Right kidney (tissue), 1 donor: Measurements from ENCODE around the gene HMGN3.

Source experiments
- DNase-seq: peaks from one replicate; pipeline ENCODE4 v3.0.0-alpha.2; 2016

The HMGN3 gene

GRCh38 chr6:79236711-79237110 lies 2.2 kb upstream of the HMGN3 start:
- no peak for DNase-seq

DNA sequence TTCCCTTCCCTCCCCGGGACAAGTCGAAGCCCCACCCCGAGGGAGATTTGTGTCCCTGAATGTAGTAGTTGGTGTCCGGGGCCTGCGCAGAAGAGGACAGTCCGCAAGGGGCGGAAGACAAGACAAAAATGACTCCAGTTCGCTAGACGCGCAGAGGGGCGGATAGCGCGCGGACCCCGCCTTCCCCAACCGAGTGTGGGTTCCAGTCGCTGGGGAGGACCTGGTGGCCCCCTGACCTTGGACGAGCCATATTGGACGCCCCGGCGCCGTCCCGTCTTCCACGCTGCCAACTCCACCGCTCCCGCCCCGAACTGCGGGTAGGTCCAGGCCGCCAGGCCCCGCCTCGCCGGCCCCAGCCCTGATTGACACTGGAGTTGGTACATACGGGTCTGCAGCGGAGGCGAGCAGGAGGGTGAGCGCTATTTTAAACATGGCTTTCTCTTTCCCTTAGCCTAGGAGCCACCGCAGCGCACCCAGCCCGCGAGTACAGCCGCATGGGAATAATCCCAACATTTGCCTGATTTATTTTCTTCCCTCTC lies 802 bp downstream of the HMGN3 start:
- peak; percentile 95 for DNase-seq

DNA sequence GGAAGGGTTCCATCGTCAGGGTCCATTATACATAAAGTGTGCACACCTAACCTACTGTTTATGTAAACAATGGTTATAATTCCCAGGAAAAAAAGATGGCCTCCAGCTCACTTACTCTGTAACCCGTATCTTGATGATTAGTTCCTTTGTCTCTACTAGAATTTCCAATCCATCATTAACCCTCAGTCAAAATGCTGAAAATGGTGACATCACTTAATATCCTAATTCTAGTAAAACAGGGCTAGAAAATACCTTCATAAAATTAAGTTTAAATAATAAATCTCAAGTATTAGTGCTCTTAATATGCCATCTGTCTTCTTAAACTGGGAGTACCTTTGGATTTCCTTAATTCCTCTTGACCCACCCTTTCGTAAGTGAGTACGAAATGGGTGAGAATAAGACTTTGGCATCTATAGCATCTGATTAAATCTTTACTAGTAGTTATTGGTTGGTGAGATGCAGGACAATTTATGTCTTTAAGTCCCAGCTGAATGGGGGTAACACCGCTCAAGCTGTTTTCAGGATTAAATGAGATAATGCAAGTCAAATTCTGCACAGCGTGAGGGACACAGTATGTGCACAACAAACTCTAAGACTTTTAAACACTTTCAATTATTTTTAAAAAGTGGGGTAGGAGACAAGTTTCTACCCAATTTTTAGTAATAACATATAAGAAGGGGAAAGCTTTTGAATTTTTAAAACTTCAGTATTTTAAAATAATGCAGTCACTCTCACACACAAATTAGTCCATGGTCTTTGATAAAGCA lies 1.6 kb downstream of the HMGN3 start:
- no peak for DNase-seq

GRCh38 chr6:79231666-79232065 lies 2.8 kb downstream of the HMGN3 start:
- DNase-seq = no peak

GRCh38 chr6:79231101-79231500 lies 3.4 kb downstream of the HMGN3 start:
- no peak for DNase-seq

- DNase-seq = no peak
Observed at GRCh38 chr6:79230149-79230548, 4.3 kb downstream of the HMGN3 start.

- no peak for DNase-seq
Observed at GRCh38 chr6:79227445-79227844, 7.0 kb downstream of the HMGN3 start.

GRCh38 chr6:79226660-79227059 lies 7.8 kb downstream of the HMGN3 start:
- DNase-seq = no peak

- DNase-seq = no peak
Observed at GRCh38 chr6:79225717-79226599, 8.5 kb downstream of the HMGN3 start.

DNA sequence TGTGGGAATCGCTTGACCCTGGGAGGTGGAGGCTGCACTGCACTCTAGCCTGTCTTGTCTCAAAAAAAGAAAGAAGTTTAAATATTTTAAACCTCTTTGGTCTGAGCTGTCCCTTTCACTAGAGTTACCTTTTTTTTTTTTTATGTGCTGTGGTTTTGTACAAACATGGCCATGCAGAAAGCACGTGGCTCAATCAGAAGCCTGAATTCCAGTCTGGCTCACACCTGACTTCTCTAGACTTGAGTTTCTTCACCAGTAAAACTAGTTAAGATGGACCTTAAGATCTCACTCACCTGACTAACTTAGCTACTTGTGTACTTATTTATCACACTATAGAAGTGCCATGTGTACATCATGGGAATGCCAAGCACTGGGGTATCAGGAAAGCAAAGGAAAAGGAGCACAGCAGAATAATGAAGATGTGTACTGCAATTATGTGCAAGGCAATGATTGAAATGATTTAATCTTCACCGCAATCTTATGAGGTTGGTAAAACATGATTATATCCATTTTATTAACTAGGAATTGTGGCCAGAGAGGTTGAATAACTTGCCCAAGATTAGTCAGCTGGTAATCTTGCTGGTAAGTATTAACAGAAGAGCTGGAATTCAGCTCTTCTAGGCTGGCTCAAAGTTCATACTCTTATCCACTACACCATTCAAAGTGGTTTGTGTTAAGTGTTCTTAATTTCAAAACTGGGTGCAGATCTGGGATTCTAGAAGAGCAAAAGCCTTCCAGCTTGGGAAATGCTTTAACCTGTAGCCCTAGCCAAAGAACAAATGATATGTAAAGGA lies 10.7 kb downstream of the HMGN3 start:
- no peak for DNase-seq

GRCh38 chr6:79215213-79215824 lies 19.2 kb downstream of the HMGN3 start:
- DNase-seq = no peak

DNA sequence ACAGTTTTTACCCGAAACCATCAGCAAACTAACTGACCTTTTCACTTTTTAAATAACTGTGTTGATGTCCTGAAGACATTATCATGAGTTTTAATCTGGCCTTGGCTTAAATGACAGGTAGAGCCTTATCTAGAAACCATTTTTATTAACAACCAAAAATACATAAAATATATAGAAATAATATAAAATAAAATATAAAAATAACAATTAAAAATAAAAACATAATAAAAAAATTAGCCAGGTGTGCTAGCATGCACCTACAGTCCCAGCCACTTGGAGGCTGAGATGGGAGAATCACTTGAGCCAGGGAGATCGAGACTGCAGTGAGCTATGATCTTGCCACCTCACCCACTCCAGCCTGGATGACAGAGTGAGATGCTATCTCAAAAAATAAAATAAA lies 21.6 kb downstream of the HMGN3 start:
- no peak for DNase-seq

- no peak for DNase-seq
Observed at GRCh38 chr6:79208816-79209215, 25.7 kb downstream of the HMGN3 start.

GRCh38 chr6:79203753-79204253 lies 30.7 kb downstream of the HMGN3 start:
- DNase-seq = no peak

DNA sequence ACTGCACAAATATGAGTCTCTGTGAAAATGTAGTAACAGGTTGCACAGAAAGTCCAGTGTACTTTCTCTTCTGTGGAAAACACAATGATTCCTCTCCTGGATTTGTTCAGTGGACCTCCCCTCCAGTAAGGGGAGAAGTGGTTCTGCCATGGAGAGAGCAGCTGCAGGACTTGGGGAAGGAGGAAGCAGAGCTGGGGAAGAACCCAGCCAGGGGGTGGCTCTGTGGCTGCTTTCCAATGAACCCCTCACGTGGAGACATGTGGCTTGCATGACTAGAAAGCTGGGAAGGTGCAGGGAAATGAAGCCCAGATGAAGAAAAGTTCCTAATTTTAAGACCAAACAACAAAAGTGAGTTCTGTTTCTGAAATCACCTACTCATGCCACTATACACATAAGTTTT lies 31.9 kb downstream of the HMGN3 start:
- DNase-seq = no peak

DNA sequence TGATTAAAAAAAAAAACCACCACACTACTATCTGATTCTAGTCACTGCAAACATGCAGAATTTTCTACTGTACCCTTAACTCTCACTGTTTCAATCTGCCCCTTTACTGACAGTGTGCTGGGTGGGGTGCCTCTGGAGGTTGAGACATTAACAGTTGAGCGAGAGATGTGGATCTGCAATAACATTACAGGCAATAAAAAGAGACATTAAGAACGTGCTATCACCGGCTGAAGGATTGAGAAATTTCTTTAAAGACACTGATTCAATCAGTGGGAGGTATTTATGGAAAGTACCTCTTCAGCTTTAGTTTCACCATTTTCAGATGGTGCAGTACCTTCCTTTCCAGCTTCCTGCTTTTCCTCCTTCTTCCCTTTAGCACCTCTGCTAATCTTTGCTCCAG lies 32.5 kb downstream of the HMGN3 start:
- DNase-seq = no peak

DNA sequence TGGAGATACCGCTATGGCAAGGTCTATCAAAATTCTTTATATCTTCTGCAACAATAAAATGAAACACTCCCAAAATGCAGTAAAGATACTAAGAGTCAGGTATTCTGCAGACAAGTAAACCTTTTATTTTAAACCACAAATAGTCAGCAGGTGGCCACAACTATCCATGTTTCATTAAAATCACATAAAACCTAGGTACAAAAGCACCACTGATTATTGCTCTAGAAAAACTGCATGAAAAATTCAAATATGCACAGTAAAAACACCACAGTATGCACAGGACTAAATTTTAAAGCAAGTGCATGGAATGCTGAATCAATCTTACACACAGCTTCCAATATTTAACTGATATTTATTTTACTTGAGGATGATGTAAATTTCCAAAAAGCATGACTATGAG lies 33.3 kb downstream of the HMGN3 start:
- no peak for DNase-seq

- DNase-seq = no peak
Observed at GRCh38 chr6:79196912-79197311, 37.6 kb downstream of the HMGN3 start.

- no peak for DNase-seq
Observed at GRCh38 chr6:79193971-79194370, 40.5 kb downstream of the HMGN3 start.

- no peak for DNase-seq
Observed at GRCh38 chr6:79189760-79190350, 44.6 kb downstream of the HMGN3 start.

DNA sequence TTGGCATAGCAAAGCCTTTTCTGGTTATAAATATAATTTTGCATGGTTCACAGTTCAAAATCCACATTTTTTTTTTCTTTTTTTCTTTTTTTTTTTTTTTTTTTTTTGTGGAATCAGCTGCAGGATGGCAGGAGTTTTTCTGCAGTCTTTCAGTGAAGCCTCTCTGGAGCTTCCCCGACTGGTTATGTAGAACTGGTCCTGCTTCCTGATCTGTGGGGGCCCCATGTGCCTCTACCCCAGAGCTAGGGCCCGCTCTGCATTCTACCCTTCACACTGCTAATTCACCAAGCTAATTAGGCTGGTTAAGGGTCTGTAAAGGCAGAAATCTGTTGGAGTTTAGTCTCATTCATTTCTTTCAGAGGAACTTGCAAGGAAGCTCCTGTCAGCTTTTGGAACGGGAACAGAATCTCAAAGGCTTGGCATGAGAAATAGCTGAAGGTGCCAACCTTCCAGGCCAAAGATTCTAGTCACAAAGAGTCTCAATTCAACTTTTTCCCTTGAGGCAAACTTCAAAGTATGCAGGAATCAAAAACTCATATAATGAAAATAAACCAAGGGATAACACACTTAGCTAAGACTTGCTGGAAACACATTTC lies 45.5 kb downstream of the HMGN3 start:
- no peak for DNase-seq
